ENCODE results near the gene CCDC154.
A peak's percentile ranks its signal among the peaks of the same experiment; 100 is the strongest.
"Not testable (repeated sequence)": the region's sequence is repeated elsewhere in the genome, so short reads cannot be mapped to it uniquely, and the experiment has no call there.

CCDC154 gene, protein sequence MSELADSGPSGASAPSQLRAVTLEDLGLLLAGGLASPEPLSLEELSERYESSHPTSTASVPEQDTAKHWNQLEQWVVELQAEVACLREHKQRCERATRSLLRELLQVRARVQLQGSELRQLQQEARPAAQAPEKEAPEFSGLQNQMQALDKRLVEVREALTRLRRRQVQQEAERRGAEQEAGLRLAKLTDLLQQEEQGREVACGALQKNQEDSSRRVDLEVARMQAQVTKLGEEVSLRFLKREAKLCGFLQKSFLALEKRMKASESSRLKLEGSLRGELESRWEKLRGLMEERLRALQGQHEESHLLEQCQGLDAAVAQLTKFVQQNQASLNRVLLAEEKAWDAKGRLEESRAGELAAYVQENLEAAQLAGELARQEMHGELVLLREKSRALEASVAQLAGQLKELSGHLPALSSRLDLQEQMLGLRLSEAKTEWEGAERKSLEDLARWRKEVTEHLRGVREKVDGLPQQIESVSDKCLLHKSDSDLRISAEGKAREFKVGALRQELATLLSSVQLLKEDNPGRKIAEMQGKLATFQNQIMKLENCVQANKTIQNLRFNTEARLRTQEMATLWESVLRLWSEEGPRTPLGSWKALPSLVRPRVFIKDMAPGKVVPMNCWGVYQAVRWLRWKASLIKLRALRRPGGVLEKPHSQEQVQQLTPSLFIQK
- 1.3 to 3.5 (median 2.5) reads per million in 4 donors for total RNA-seq

- no peak for DNase-seq
These were observed at the start of gene CCDC154 for GRCh38 chr16:1443980-1444729. Gene CCDC154 (minus strand): TSS chr16:1444556. CDS start chr16:1444322, 234 bp downstream.

GRCh38 chr16:1493746-1494094 is 49.4 kb upstream of the CCDC154 start:
- DNase-seq = no peak

DNA sequence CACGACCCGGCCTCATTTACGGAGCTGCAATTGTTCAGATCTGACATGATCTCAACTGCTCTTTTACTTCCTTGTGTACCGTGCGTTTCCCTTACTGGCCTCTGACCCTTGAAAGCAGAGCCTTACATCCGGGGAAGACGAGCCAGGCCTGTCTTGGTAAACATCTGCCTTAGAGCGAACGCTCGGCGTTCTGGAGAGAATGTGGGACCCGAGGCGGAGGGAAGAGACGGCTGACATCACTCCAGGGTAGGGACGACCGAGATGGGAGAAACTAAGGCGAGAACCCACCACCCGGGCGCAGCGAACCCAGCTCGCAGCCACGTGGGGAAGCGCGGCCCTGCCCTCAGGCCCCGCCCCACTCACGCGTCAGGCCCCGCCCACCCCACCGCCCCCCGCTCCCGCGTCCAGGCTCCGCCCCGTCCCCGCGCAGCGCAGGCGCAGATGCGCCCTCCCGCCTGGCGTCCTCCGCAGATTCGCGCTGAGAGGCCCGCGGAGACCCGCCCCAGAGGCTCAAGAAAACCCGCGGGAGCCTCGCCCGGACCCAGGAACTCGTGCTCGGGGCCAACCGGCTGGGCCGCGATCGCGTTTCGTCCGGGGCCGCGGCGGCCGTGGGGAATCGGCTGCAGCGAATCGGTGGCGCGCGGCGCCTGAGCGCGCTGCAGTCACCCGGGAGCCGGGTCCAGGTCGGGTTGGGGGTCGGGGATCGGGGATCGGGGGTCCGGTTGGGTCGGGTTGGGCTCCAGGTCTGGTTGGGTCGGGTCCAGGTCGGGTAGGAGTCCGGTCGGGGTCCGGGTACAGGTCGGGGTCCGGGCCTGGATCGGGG is 48.8 kb upstream of the CCDC154 start, which contains the start of gene TELO2:
TSS of gene TELO2 (plus strand) at position 438 of the 823 bp plus-strand sequence. CDS start 922 bp downstream, outside the sequence.
- peak; percentile 77 to 88 (median 83) for DNase-seq

GRCh38 chr16:1492082-1492922 is 47.9 kb upstream of the CCDC154 start:
- DNase-seq = no peak

DNA sequence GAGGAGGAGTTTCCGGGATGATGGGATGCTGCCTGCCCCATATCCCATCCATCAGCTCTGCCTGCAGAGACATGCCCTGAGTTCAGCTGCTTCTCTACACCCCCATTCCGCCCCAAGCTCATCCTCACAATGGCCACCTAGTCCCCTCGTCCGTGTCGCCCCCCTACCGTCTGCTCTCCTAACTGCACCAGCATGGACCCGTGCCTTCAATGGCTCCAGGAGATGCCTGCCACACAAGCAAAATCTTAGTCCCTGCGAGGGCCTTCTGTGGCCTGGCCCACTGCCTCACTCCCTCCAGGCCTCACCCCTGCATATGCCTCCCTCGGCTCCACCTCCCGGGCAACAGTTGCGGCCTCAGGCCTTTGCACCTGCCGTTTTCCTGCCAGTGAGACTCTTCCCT is 47.0 kb upstream of the CCDC154 start:
- no peak for DNase-seq

DNA sequence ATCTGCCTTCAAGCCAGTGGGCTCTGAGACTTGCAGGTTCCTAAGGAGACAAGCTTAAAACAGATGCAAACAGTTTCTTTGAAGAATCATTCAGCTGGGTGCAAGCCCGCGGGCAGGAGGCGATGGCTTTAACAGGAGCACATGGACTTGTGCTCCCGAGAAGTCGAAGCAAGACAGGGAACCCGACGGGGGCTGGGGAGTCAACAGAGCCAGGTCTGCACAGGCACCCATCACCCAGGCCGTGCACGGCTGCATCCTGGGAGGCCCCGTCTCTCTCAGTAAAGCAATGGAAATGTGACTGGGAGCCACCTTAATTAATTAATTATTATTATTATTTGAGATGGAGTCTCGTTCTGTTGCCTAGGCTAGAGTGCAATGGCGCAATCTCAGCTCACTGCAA is 44.7 kb upstream of the CCDC154 start:
- DNase-seq = no peak

DNA sequence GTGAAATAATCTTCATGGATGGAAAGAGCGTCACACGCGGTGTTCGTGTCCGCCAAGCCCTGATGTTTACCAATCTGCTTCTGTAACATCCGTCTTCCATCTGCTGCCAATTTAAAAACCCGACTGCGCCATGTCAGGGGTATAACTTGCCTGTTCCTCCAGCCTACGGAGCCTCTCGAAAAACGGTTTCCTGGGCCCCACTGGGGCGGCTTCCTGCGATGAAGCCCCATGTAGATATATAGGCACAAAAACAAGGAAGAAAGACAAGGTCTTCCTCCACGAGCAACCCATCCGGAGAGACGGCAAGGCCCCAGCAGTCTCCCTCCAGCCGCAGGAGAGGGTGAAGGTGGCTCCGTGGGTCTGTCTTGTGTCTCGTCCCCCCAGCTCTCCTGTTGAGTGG is 44.3 kb upstream of the CCDC154 start, which contains the start of gene PTX4:
TSS of gene PTX4 (minus strand) at position 326 of the 400 bp plus-strand sequence. CDS start at position 291, 35 bp downstream.
- no peak for DNase-seq

DNA sequence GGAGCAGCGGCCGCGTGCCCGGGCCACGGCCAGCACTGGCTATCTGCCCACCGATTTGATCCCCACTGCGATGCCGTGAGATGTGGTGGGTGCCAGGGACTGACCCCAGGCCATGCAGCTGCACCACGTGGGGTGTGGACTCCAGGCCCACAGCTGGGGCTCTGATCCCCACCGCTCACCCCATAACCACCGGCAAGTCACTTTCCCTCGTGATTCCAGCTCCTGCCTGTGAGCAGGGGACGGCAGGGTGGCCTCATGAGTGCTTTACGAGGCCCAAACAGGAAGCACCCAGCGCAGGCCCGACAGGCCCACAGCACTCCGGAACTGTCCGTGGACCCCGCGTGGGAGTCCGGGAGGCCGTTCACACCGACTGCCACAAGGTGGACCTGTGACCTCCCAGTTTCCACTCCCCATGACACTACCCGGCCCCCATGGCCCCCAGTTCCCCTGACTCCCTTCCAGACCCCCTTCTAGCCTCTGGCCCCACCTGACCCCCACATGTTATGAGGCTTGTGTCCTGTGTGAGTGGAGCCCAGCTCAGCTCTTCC is 43.8 kb upstream of the CCDC154 start:
- DNase-seq = no peak

DNA sequence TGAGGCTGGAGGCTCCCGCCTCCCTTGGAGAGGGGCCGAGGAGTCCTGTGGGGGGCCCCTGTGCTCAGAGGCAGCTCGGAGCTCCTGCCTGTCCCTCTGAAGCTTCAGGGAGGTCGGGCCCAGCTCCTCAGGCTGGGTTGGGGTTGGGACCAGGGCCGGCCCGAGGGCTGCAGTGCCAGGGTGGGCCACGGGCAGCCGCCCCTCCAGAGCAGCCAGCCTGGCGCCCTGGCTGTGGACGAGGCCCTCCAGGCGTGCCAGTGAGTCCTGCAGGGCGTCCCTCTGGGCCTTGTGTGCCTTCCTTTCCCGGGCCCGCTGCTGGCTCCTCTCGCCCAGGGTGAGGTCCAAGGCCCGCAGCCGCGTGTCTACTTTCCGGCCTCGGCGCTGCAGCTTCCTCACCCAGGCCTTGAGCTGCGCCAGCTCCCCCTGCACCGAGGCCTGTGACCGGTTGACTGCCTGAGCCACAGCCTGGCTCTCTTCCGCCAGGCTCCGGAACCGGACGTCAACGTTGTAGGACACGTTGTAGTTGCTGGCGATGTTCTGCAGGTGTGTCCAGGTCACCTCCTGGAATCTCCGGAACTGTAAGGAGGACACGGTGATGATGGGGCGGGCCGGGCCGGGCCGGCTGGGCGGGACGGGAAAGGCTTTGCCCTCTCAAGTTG is 43.2 kb upstream of the CCDC154 start:
- no peak for DNase-seq

- DNase-seq = no peak
These were observed 42.4 kb upstream of the CCDC154 start for GRCh38 chr16:1486551-1487390.

DNA sequence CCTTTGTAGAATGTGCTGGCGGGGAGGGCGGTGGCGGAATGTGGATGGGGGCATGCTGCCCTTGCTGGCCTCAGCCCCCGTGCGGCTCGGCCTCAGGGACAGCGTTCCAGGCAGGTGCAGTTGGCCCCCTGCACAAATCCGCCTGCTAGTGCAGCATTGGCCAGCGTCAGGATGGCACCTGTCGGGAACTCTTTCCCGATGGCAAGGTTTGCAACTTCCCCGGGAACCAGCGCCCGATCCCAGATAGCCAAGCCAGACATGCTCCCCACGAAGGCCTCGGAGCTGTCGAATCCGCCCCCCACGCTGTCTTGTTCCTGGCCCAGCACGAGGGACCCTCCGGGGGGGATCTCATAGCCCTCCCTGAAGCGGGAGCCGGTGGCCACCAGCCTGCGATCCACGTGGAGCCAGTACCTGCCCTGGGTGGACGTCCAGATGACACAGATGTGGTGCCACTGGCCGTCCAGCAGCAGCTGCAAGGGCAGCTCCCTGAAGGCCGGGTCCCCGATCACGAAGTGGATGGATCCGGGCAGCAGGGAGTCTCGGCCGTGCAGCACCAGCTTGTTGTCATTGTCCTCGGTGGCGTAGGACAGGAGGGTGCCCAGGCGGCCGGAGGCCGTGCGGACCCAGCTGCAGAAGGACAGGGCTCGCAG is 41.6 kb upstream of the CCDC154 start:
- DNase-seq = no peak

GRCh38 chr16:1481906-1482835 is 37.8 kb upstream of the CCDC154 start:
- no peak for DNase-seq

- not testable (repeated sequence) for DNase-seq
These were observed 34.6 kb upstream of the CCDC154 start for GRCh38 chr16:1478937-1479336.

- DNase-seq = no peak
These were observed 32.7 kb upstream of the CCDC154 start for GRCh38 chr16:1477033-1477432.

DNA sequence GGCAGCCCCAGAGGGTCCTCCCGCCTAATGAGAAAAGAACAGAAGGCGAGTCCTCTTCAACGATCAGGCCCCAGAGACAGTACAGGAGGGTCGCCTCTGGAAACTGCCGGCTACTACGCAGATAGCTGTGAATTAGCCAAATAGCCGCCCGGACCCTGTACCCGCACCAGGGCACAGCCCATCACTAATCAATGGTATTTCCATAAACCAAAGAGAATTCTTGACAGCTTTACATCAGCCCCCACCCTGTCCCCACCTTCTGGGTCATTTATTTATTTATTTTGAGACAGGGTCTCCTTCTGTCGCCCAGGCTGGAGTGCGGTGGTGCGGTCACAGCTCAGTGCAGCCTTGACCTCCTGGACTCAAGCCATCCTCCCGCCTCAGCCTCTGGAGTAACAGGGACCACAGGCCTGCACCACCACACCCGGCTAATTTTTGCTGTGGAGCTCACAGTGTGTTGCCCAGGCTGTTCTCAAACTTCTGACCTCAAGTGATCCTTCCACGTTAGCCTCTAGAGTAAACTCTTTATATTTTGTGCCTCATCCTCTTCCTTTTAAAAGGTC is 31.3 kb upstream of the CCDC154 start:
- no peak for DNase-seq

DNA sequence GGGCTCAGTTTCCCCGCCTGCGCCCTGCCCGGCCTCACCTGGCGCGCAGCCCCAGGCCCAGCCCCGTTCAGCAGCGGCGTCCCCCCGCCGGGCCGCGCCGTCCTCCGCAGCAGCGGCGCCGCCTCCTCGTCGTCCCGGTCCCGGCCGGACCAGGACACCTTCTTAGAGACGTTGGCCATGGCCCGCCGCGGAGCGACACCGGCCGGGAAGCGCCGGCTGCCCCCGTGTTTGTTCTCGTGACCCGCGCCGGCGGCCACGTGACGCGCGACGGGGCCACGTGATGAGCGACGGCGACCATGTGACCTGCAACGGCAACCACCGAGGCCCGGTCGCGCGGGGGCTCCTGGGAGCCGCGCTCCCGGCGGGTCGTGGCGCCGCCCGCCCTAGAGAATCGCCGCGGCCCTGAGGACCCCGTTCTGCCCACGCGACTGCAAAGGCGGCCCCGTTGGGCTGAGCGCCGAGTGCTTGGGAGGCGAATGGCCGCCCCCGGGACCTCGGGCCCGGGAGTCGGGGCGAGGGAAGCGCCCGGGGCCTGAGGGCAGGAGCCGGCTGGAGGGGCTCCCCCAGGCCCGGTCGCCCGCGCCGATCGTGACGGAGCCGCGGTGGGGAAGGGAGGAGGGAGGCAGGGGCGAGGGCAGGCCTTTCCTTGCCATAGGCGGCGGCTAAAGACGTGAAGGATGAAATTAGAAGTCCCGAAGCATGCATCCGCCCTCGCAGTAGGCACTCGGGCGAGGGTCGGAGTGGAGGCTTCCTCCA is 30.6 kb upstream of the CCDC154 start, which contains the start of gene CLCN7:
TSS of gene CLCN7 (minus strand) at position 233 of the 756 bp plus-strand sequence. CDS start at position 179, 54 bp downstream.
- peak; percentile 73 to 87 (median 81) for DNase-seq
